Liver (tissue), 3 donors: ENCODE data around the gene VOPP1.

Experiments
- ATF3 ChIP-seq: IDR thresholded peaks from 2 replicates; pipeline ENCODE4 v1.6.1; 2016; ENCODE audit warnings: antibody characterized with exemption
- CTCF ChIP-seq: fragments of 150-350 bp; IDR thresholded peaks from 2 replicates; pipeline ENCODE4 v1.5.1; 2017; ENCODE audit warnings: improper control_type of control experiment, low read depth, low read length; ENCODE audit not compliant: missing input control
- EGR1 ChIP-seq, 2 donors: IDR thresholded peaks; 2 replicates each; pipeline ENCODE4 v1.6.1; 2016 to 2018; ENCODE audit warnings: antibody characterized with exemption in 2 of 2, low read depth in 2 of 2
- FOXA1 ChIP-seq: IDR thresholded peaks from 2 replicates; pipeline ENCODE4 v1.6.1; 2016; ENCODE audit warnings: antibody characterized with exemption
- GABPA ChIP-seq, 2 donors: IDR thresholded peaks in 1 of 2; conservative IDR thresholded peaks in 1 of 2; 2 replicates each; pipeline ENCODE4 v1.6.1; 2016; ENCODE audit warnings: antibody characterized with exemption in 2 of 2, mild to moderate bottlenecking in 1 of 2, moderate library complexity in 1 of 2
- MAX ChIP-seq: IDR thresholded peaks from 2 replicates; pipeline ENCODE4 v1.6.1; 2016; ENCODE audit warnings: antibody characterized with exemption
- RAD21 ChIP-seq, 2 donors: IDR thresholded peaks; 2 replicates each; pipeline ENCODE4 v1.6.1; 2016; ENCODE audit warnings: antibody characterized with exemption in 2 of 2, mild to moderate bottlenecking in 2 of 2
- REST ChIP-seq: IDR thresholded peaks from 2 replicates; pipeline ENCODE4 v1.6.1; 2016; ENCODE audit warnings: antibody characterized with exemption, mild to moderate bottlenecking
- RXRA ChIP-seq, 2 donors: IDR thresholded peaks; 2 replicates each; pipeline ENCODE4 v1.6.1; 2017 to 2018; ENCODE audit warnings: antibody characterized with exemption in 2 of 2, mild to moderate bottlenecking in 1 of 2
- SP1 ChIP-seq: IDR thresholded peaks from 2 replicates; pipeline ENCODE4 v1.6.1; 2018; ENCODE audit warnings: antibody characterized with exemption, mild to moderate bottlenecking
- TAF1 ChIP-seq: conservative IDR thresholded peaks from 2 replicates; pipeline ENCODE4 v1.6.1; 2016; ENCODE audit warnings: antibody characterized with exemption, mild to moderate bottlenecking
- YY1 ChIP-seq: IDR thresholded peaks from 2 replicates; pipeline ENCODE4 v1.6.1; 2016; ENCODE audit warnings: antibody characterized with exemption, mild to moderate bottlenecking
- ZBTB33 ChIP-seq: IDR thresholded peaks from 2 replicates; pipeline ENCODE4 v1.6.1; 2016; ENCODE audit warnings: antibody characterized with exemption
- donor health status: healthy.
- donor health status: healthy.

GRCh38 chr7:55486192-55486590 lies 86.1 kb downstream of the VOPP1 start:
- TF ChIP-seq CTCF (no peak), RAD21 (IDR thresholded peaks at IDR 0.05) (no peak), REST (no peak), EGR1 (IDR thresholded peaks at IDR 0.05; ENCODE audit: low read depth in 2 of 2) (no peak), YY1 (no peak), ZBTB33 (no peak), GABPA (IDR thresholded peaks at IDR 0.05 in 1 of 2, conservative IDR thresholded peaks at IDR 0.05 in 1 of 2) (no peak), TAF1 (no peak), FOXA1 (no peak), ATF3 (no peak), MAX (no peak), SP1 (no peak), RXRA (IDR thresholded peaks at IDR 0.05) (no peak)
